Thyroid gland (tissue), 4 donors: Measurements from ENCODE around the gene KPNA2.
"Not testable (repeated sequence)": the region's sequence is repeated elsewhere in the genome, so short reads cannot be mapped to it uniquely, and the experiment has no call there.

ENCODE experiments used
- CTCF ChIP-seq, 6 experiments: fragments of 200-600 bp in 3 of 6; fragments of 450-650 bp in 3 of 6; sonication (generic) in 3 of 6; IDR thresholded peaks; one replicate each; pipeline ENCODE4 v1.5.1; 2016 to 2019; ENCODE audit warnings: antibody characterized with exemption in 6 of 6, mild to moderate bottlenecking in 2 of 6, inconsistent platforms in 1 of 6, moderate library complexity in 1 of 6
- POLR2A ChIP-seq, 2 donors: fragments of 450-650 bp; IDR thresholded peaks; one replicate each; pipeline ENCODE4 v1.6.1; 2017; ENCODE audit warnings: antibody characterized with exemption in 2 of 2, mild to moderate bottlenecking in 2 of 2, moderate library complexity in 1 of 2

GRCh38 chr17:68086666-68087065, 51.1 kb downstream of the KPNA2 start:
- TF ChIP-seq CTCF, POLR2A (IDR thresholded peaks at IDR 0.05): not testable (repeated sequence)
